H1 (cell line): ENCODE results near the gene TXNDC15. TPM values are rescaled to one million over a fixed set of nuclear protein-coding genes. Genes with fewer than 3 reads are reported as not detected.
A peak's percentile ranks its signal among the peaks of the same experiment; 100 is the strongest.

Experiments
- BACH1 ChIP-seq: IDR thresholded peaks from 2 replicates; pipeline ENCODE4 v1.6.1; 2012; ENCODE audit warnings: low read length, improper control_type of control experiment
- CBX5 ChIP-seq: fragments of 300-800, 300-1000 bp; sonication (generic); IDR thresholded peaks from 2 replicates; pipeline ENCODE4 v1.7.1; 2016; ENCODE audit warnings: antibody characterized with exemption, low read length, low read depth
- HDAC2 ChIP-seq, 2 experiments: fragments of 300-600 bp in 1 of 2; sonication (generic) in 1 of 2; IDR thresholded peaks; 2 replicates each; pipeline ENCODE4 v1.6.1; 2011 to 2012; ENCODE audit warnings: low read depth in 2 of 2, low read length in 2 of 2, mild to moderate bottlenecking in 2 of 2, moderate library complexity in 2 of 2, borderline replicate concordance in 1 of 2, inconsistent platforms in 1 of 2
- HDAC6 ChIP-seq: IDR thresholded peaks from one replicate; pipeline ENCODE4 v1.7.1; 2012; ENCODE audit warnings: low read depth, mild to moderate bottlenecking, inconsistent platforms, low read length, moderate library complexity
- NANOG ChIP-seq: IDR thresholded peaks from 2 replicates; pipeline ENCODE4 v1.6.1; 2011; ENCODE audit warnings: low read length, low read depth, mild to moderate bottlenecking, inconsistent platforms; ENCODE audit not compliant: insufficient read depth, poor library complexity, severe bottlenecking
- SP2 ChIP-seq: IDR thresholded peaks from 2 replicates; pipeline ENCODE4 v1.6.1; 2012; ENCODE audit warnings: mild to moderate bottlenecking, low read length, inconsistent platforms
- polyA plus RNA-seq, 7 experiments: library from polyadenylated mRNA; depleted of rRNA in 3 of 7; stranded (reverse) in 5 of 7; unstranded in 2 of 7; fragments of >200 nt in 5 of 7; fragments of 200-250 nt in 2 of 7; gene quantifications; 1 replicate in 5 of 7; 2 replicates in 1 of 7; 4 replicates in 1 of 7; pipeline versions ENCODE4 v1.2.1 to v1.2.3, GENCODE V29; 2011 to 2013; ENCODE audit warnings: missing spikeins in 2 of 7, mixed read lengths in 2 of 7
- total RNA-seq: library from RNA; stranded (reverse); fragmentation: NEBNext Ultra II Directional; extraction: Animal tissue kit (Norgen Biotek cat#: 25700); gene quantifications from 2 replicates; pipeline ENCODE4 v1.2.1, GENCODE V29; 2021
- TF ChIP-seq, protein P1 (sequence below): fragments of 300-600 bp; sonication (generic); IDR thresholded peaks from 2 replicates; pipeline ENCODE4 v1.7.1; 2012; ENCODE audit warnings: low read length, moderate library complexity, mild to moderate bottlenecking, inconsistent platforms; ENCODE audit not compliant: insufficient replicate concordance

The TXNDC15 gene
- total and polyA plus RNA-seq, 2 of the 8 experiments (the other 6 are each of a cell fraction or from before 2014, with no cell fraction given), result 20.1 to 30.8 TPM

DNA sequence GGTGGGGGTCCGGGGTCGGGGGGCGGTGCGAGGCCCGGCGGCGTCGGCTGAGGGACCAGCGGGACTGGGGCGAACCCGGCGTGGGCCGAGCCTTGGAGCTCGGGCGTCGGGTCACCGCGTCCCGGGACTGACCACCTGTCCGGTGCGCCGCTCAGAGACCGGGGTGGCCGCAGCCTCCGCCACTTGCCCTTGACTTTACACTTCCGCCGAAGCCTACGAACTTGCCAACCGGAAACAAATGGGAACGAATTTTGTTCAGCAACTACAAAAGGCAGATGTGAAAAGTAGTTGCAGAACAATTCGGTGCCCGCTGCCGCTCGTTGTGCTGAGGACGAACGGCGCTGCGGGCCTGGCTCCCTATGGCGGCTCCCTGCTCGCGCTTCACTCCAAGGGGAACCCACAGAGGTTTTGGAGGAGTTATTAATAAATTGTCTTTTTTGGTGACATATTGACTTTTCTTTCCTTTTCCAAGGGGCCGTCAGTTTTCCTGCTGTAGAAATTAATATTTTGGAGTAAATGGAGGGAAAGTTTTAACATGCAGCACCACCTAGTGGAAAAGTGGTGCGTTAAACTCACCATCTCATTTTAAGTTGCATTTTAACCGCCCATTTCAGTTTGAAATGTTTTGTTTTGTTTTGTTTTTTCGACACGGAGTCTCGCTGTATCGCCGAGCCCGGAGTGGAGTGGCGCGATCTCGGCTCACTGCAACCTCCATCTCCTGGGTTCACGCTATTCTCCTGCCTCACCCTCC lies 31.2 kb downstream of the TXNDC15 start (continued):
- TF ChIP-seq, protein P1, sequence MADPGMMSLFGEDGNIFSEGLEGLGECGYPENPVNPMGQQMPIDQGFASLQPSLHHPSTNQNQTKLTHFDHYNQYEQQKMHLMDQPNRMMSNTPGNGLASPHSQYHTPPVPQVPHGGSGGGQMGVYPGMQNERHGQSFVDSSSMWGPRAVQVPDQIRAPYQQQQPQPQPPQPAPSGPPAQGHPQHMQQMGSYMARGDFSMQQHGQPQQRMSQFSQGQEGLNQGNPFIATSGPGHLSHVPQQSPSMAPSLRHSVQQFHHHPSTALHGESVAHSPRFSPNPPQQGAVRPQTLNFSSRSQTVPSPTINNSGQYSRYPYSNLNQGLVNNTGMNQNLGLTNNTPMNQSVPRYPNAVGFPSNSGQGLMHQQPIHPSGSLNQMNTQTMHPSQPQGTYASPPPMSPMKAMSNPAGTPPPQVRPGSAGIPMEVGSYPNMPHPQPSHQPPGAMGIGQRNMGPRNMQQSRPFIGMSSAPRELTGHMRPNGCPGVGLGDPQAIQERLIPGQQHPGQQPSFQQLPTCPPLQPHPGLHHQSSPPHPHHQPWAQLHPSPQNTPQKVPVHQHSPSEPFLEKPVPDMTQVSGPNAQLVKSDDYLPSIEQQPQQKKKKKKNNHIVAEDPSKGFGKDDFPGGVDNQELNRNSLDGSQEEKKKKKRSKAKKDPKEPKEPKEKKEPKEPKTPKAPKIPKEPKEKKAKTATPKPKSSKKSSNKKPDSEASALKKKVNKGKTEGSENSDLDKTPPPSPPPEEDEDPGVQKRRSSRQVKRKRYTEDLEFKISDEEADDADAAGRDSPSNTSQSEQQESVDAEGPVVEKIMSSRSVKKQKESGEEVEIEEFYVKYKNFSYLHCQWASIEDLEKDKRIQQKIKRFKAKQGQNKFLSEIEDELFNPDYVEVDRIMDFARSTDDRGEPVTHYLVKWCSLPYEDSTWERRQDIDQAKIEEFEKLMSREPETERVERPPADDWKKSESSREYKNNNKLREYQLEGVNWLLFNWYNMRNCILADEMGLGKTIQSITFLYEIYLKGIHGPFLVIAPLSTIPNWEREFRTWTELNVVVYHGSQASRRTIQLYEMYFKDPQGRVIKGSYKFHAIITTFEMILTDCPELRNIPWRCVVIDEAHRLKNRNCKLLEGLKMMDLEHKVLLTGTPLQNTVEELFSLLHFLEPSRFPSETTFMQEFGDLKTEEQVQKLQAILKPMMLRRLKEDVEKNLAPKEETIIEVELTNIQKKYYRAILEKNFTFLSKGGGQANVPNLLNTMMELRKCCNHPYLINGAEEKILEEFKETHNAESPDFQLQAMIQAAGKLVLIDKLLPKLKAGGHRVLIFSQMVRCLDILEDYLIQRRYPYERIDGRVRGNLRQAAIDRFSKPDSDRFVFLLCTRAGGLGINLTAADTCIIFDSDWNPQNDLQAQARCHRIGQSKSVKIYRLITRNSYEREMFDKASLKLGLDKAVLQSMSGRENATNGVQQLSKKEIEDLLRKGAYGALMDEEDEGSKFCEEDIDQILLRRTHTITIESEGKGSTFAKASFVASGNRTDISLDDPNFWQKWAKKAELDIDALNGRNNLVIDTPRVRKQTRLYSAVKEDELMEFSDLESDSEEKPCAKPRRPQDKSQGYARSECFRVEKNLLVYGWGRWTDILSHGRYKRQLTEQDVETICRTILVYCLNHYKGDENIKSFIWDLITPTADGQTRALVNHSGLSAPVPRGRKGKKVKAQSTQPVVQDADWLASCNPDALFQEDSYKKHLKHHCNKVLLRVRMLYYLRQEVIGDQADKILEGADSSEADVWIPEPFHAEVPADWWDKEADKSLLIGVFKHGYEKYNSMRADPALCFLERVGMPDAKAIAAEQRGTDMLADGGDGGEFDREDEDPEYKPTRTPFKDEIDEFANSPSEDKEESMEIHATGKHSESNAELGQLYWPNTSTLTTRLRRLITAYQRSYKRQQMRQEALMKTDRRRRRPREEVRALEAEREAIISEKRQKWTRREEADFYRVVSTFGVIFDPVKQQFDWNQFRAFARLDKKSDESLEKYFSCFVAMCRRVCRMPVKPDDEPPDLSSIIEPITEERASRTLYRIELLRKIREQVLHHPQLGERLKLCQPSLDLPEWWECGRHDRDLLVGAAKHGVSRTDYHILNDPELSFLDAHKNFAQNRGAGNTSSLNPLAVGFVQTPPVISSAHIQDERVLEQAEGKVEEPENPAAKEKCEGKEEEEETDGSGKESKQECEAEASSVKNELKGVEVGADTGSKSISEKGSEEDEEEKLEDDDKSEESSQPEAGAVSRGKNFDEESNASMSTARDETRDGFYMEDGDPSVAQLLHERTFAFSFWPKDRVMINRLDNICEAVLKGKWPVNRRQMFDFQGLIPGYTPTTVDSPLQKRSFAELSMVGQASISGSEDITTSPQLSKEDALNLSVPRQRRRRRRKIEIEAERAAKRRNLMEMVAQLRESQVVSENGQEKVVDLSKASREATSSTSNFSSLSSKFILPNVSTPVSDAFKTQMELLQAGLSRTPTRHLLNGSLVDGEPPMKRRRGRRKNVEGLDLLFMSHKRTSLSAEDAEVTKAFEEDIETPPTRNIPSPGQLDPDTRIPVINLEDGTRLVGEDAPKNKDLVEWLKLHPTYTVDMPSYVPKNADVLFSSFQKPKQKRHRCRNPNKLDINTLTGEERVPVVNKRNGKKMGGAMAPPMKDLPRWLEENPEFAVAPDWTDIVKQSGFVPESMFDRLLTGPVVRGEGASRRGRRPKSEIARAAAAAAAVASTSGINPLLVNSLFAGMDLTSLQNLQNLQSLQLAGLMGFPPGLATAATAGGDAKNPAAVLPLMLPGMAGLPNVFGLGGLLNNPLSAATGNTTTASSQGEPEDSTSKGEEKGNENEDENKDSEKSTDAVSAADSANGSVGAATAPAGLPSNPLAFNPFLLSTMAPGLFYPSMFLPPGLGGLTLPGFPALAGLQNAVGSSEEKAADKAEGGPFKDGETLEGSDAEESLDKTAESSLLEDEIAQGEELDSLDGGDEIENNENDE, result no peak
- no peak for TF ChIP-seq HDAC6
- TF ChIP-seq BACH1, result no peak
- no peak for TF ChIP-seq SP2
- no peak for TF ChIP-seq NANOG
- no peak for TF ChIP-seq CBX5
- 0 out of 4 replicates have a peak, but pooled peaks of 1 of the 2 experiments have one; percentile 11 for TF ChIP-seq HDAC2 (IDR thresholded peaks at IDR 0.05; ENCODE audit: borderline replicate concordance in 1 of 2, low read depth in 2 of 2, low read length in 2 of 2)
